ENCODE results near the gene PLPPR2.

DNA sequence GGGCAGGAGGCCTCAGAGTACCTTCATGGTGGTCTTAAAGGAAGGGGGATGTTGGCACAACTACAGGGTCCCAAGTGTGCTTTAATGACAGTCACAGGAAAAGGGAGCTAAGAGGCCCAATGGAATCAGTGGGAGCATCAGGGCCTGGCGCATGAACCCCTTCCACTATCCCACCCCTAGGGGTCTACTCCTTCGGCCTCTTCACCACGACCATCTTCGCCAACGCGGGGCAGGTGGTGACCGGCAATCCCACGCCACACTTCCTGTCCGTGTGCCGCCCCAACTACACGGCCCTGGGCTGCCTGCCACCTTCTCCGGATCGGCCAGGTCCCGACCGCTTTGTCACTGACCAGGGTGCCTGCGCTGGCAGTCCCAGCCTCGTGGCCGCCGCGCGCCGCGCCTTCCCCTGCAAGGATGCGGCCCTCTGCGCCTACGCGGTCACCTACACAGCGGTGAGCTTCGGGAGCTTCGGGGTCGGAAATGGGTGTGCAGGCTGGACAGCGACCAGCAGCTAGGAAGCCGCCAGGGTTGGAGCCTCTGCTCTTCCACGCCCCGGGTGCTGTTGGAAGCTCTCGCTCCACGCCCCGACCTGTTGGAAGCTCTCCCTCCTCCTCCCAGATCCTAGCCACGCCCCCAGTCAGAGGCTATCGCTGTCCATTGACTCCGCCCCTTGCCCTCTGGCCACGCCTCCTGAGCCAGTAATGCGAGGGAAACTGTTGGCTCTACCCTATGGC, 6.0 kb downstream of the PLPPR2 start:
- TF ChIP-seq RAD21 (IDR thresholded peaks at IDR 0.05; ENCODE audit: low read length) (no peak), FOS (IDR thresholded peaks at IDR 0.05; ENCODE audit: low read depth, low read length) (no peak), SMC3 (IDR thresholded peaks at IDR 0.05; ENCODE audit: low read depth, low read length) (no peak), POLR2A (IDR thresholded peaks at IDR 0.05; ENCODE audit: low read depth, low read length) (no peak), CEBPB (IDR thresholded peaks at IDR 0.05; ENCODE audit: low read depth, low read length) (no peak), MAFK (IDR thresholded peaks at IDR 0.05; ENCODE audit: low read depth, low read length) (no peak), RFX5 (IDR thresholded peaks at IDR 0.05; ENCODE audit: low read depth, low read length) (no peak), BHLHE40 (IDR thresholded peaks at IDR 0.05; ENCODE audit: low read depth, low read length) (no peak), RCOR1 (IDR thresholded peaks at IDR 0.05; ENCODE audit: insufficient replicate concordance, low read length) (no peak)
- TF ChIP-seq, protein P1, sequence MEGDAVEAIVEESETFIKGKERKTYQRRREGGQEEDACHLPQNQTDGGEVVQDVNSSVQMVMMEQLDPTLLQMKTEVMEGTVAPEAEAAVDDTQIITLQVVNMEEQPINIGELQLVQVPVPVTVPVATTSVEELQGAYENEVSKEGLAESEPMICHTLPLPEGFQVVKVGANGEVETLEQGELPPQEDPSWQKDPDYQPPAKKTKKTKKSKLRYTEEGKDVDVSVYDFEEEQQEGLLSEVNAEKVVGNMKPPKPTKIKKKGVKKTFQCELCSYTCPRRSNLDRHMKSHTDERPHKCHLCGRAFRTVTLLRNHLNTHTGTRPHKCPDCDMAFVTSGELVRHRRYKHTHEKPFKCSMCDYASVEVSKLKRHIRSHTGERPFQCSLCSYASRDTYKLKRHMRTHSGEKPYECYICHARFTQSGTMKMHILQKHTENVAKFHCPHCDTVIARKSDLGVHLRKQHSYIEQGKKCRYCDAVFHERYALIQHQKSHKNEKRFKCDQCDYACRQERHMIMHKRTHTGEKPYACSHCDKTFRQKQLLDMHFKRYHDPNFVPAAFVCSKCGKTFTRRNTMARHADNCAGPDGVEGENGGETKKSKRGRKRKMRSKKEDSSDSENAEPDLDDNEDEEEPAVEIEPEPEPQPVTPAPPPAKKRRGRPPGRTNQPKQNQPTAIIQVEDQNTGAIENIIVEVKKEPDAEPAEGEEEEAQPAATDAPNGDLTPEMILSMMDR (conservative IDR thresholded peaks at IDR 0.05; ENCODE audit: low read depth, low read length) = no peak
